Peyer's patch (tissue), 4 donors: ENCODE measurements around the gene LLPH. TPM values are rescaled to one million over a fixed set of nuclear protein-coding genes. Genes with fewer than 3 reads are reported as not detected.

Experiments
- DNase-seq, 3 donors: peaks; one replicate each; pipeline ENCODE4 v3.0.0-alpha.2; 2017 to 2019
- H3K27ac ChIP-seq, 4 donors: fragments of 200-600 bp; sonication (generic); one replicate each; pipeline ENCODE4 v1.5.1; 2016 to 2019
- H3K27me3 ChIP-seq, 2 donors: fragments of 200-600 bp; sonication (generic); one replicate each; pipeline ENCODE4 v1.5.1; 2019
- H3K36me3 ChIP-seq, 3 donors: fragments of 200-600 bp; sonication (generic); one replicate each; pipeline ENCODE4 v1.5.1; 2016 to 2019
- H3K4me1 ChIP-seq, 4 donors: fragments of 200-600 bp; sonication (generic); one replicate each; pipeline ENCODE4 v1.5.1; 2016 to 2019
- H3K4me3 ChIP-seq, 4 donors: fragments of 200-600 bp; sonication (generic); 1 replicate in 3 of 4; 2 replicates in 1 of 4; pipeline ENCODE4 v1.5.1; 2016 to 2019; ENCODE audit warnings: mild to moderate bottlenecking in 1 of 4
- H3K9me3 ChIP-seq, 4 donors: fragments of 200-600 bp; sonication (generic); one replicate each; pipeline ENCODE4 v1.5.1; 2016 to 2019; ENCODE audit warnings: mild to moderate bottlenecking in 1 of 4
- POLR2A ChIP-seq, 2 donors: fragments of 450-650 bp; IDR thresholded peaks; one replicate each; pipeline ENCODE4 v1.5.1; 2017; ENCODE audit warnings: antibody characterized with exemption in 2 of 2, mild to moderate bottlenecking in 2 of 2, moderate library complexity in 2 of 2
- total RNA-seq, 4 donors: library from RNA; depleted of rRNA; stranded (reverse); fragments of >200 nt; gene quantifications; one replicate each; pipeline ENCODE4 v1.1.0, GENCODE V29; 2016
- TF ChIP-seq, protein P1 (sequence below), 6 experiments: fragments of 450-650 bp in 4 of 6; fragments of 200-600 bp in 2 of 6; sonication (generic) in 1 of 6; IDR thresholded peaks; one replicate each; pipeline ENCODE4 v1.5.1; 2017 to 2019; ENCODE audit warnings: antibody characterized with exemption in 6 of 6, mild to moderate bottlenecking in 3 of 6, moderate library complexity in 1 of 6

LLPH gene
- total RNA-seq, 4 donors from 2014 or later: 3.1 to 5.1 (median 4.2) TPM

GRCh38 chr12:66109056-66109455 is 21.5 kb downstream of the LLPH start:
- TF ChIP-seq POLR2A (IDR thresholded peaks at IDR 0.05): no peak
- TF ChIP-seq, protein P1, sequence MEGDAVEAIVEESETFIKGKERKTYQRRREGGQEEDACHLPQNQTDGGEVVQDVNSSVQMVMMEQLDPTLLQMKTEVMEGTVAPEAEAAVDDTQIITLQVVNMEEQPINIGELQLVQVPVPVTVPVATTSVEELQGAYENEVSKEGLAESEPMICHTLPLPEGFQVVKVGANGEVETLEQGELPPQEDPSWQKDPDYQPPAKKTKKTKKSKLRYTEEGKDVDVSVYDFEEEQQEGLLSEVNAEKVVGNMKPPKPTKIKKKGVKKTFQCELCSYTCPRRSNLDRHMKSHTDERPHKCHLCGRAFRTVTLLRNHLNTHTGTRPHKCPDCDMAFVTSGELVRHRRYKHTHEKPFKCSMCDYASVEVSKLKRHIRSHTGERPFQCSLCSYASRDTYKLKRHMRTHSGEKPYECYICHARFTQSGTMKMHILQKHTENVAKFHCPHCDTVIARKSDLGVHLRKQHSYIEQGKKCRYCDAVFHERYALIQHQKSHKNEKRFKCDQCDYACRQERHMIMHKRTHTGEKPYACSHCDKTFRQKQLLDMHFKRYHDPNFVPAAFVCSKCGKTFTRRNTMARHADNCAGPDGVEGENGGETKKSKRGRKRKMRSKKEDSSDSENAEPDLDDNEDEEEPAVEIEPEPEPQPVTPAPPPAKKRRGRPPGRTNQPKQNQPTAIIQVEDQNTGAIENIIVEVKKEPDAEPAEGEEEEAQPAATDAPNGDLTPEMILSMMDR (IDR thresholded peaks at IDR 0.05): no peak
- DNase-seq: no peak
- Histone ChIP-seq H3K4me3 (no peak overlapping the region), H3K9me3 (no peaks in the 10 kb centered on the region), H3K27me3 (no peaks in the 10 kb centered on the region), H3K36me3 (no peaks in the 10 kb centered on the region), H3K4me1 (no peaks in the 10 kb centered on the region), H3K27ac (no peak overlapping the region)

- H3K27me3 ChIP-seq: no peaks in the 10 kb centered on the region
- no peak overlapping the region for H3K27ac ChIP-seq
- no peaks in the 10 kb centered on the region for H3K9me3 ChIP-seq
- DNase-seq: no peak
- no peak for TF ChIP-seq POLR2A (IDR thresholded peaks at IDR 0.05)
- TF ChIP-seq, protein P1 (IDR thresholded peaks at IDR 0.05): no peak
- H3K4me3 ChIP-seq: no peak overlapping the region
- no peaks in the 10 kb centered on the region for H3K36me3 ChIP-seq
- no peaks in the 10 kb centered on the region for H3K4me1 ChIP-seq
Observed at GRCh38 chr12:66108386-66108785, 22.2 kb downstream of the LLPH start.

DNA sequence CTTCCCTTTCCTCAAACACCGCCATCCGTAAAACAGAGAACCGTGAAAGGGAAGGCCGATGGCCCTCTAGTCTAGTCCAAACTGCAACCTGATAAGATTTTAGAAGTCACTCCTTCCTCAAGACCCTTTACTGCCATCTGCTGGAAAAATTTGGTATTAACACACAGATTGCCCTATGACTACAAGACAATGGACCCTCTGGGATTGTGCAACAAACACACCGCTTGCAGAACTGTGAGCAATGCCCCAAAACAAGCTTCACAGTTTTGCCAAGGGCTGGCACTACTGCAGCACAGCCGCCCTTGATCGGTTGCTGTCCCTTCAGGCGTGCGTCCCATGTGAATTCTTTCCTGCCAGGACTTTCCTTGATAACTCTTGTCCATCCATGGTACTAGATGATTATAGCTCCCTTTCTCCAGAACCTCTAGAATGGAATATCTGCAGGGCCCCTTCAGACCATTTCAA is 23.1 kb downstream of the LLPH start:
- peak in 2 of 3 donors; percentile 36 to 59 for DNase-seq
- no peak overlapping the region for H3K4me3 ChIP-seq
- no peaks in the 10 kb centered on the region for H3K4me1 ChIP-seq
- TF ChIP-seq, protein P1 (IDR thresholded peaks at IDR 0.05): peak; percentile 69 to 83 (median 81)
- TF ChIP-seq POLR2A (IDR thresholded peaks at IDR 0.05): no peak
- H3K36me3 ChIP-seq: no peaks in the 10 kb centered on the region
- no peaks in the 10 kb centered on the region for H3K9me3 ChIP-seq
- no peak overlapping the region for H3K27ac ChIP-seq
- H3K27me3 ChIP-seq: no peaks in the 10 kb centered on the region

- Histone ChIP-seq H3K4me1 (no peaks in the 10 kb centered on the region), H3K27me3 (no peaks in the 10 kb centered on the region), H3K4me3 (no peak overlapping the region), H3K27ac (no peak overlapping the region), H3K36me3 (no peaks in the 10 kb centered on the region), H3K9me3 (peaks cover 0 to 8% (median 0%) of the 10 kb centered on the region in 4 donors)
- DNase-seq: no peak
- no peak for TF ChIP-seq POLR2A (IDR thresholded peaks at IDR 0.05)
Observed at GRCh38 chr12:66103016-66103913, 27.3 kb downstream of the LLPH start.

DNA sequence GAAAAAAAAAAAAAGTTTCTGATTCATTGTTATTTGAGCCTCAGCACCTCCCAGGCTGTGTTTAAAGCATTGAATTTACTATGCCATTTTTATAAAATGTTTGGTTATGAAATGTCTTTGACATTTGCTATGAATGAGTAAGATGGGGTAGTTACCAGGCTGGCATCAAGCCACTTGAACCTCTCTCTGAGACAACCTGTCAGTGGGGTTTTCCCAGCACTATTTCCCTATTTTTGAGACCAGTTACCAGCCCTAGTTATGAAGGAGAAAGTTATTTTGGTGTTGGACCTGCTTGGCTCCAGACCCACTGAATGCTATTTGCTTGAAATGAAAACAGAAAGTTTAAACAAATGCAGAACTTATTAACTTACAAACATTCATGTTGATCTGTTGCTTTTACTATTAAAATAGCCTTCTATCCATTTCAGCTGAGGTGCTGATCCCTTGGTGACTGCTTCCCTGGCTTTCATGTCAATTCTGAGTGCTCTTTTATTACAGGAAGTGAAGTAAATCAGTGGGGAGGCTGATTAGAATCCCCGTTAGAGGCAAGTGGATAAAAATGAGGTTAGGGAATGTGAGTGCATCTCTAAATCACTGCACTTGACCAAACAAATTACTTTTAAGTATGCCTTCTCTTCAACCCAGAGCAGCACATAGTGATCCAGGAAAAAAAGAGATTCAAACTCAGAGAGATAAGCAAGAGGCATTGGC is 37.8 kb downstream of the LLPH start:
- H3K27ac ChIP-seq: no peak overlapping the region

More for the DNA sequence above, 37.8 kb downstream of the LLPH start:
- no peak overlapping the region for H3K4me3 ChIP-seq
- H3K9me3 ChIP-seq: no peaks in the 10 kb centered on the region
- TF ChIP-seq, protein P1 (IDR thresholded peaks at IDR 0.05): no peak
- no peaks in the 10 kb centered on the region for H3K4me1 ChIP-seq
- H3K27me3 ChIP-seq: no peaks in the 10 kb centered on the region
- no peaks in the 10 kb centered on the region for H3K36me3 ChIP-seq
- no peak for DNase-seq
